SU-DHL-6 (cell line): ENCODE data around the gene DIRAS3.
"Not testable (repeated sequence)": the region's sequence is repeated elsewhere in the genome, so short reads cannot be mapped to it uniquely, and the experiment has no call there.

Source experiments
- H2AFZ ChIP-seq: fragments of 200-600 bp; sonication (generic); 2 replicates; pipeline ENCODE4 v1.6.1; 2014; ENCODE audit warnings: low read depth, mild to moderate bottlenecking, moderate library complexity, mixed read lengths, antibody characterized with exemption, low read length; ENCODE audit not compliant: severe bottlenecking
- H3F3A ChIP-seq: fragments of 200-600 bp; shearing (Covaris generic); 2 replicates; pipeline ENCODE4 v1.6.0; 2016; ENCODE audit warnings: antibody characterized with exemption, mild to moderate bottlenecking; ENCODE audit not compliant: insufficient read depth
- H3K27ac ChIP-seq: fragments of 200-600 bp; sonication (generic); 2 replicates; pipeline ENCODE4 v1.5.1; 2016; ENCODE audit warnings: low read depth, mild to moderate bottlenecking, low read length, moderate library complexity, mixed read lengths
- H3K27me3 ChIP-seq: fragments of 200-600 bp; sonication (generic), shearing (Covaris generic); 2 replicates; pipeline ENCODE4 v1.6.0; 2014; ENCODE audit warnings: mild to moderate bottlenecking, low read length
- H3K36me3 ChIP-seq: fragments of 200-600 bp; sonication (generic); 2 replicates; pipeline ENCODE4 v1.6.1; 2014; ENCODE audit warnings: mild to moderate bottlenecking, low read length, mixed read lengths
- H3K4me2 ChIP-seq: fragments of 300-600, 200-600 bp; shearing (Covaris generic), sonication (generic); 2 replicates; pipeline ENCODE4 v1.6.0; 2014; ENCODE audit warnings: low read length, low read depth, mild to moderate bottlenecking; ENCODE audit not compliant: poor library complexity, severe bottlenecking
- H3K4me3 ChIP-seq: fragments of 200-600 bp; sonication (generic); 2 replicates; pipeline ENCODE4 v1.5.1; 2014; ENCODE audit warnings: antibody characterized with exemption, low read length, mild to moderate bottlenecking, mixed read lengths; ENCODE audit not compliant: insufficient read depth, poor library complexity, severe bottlenecking
- H3K79me2 ChIP-seq: fragments of 200-600 bp; sonication (generic); 2 replicates; pipeline ENCODE4 v1.6.1; 2014; ENCODE audit warnings: mild to moderate bottlenecking, low read length, moderate library complexity; ENCODE audit not compliant: insufficient read depth
- H3K9ac ChIP-seq: fragments of 200-600 bp; sonication (generic); 2 replicates; pipeline ENCODE4 v1.7.0; 2014; ENCODE audit warnings: mild to moderate bottlenecking, low read length
- H3K9me2 ChIP-seq: fragments of 200-600 bp; sonication (generic); replicated peaks from 2 replicates; pipeline ENCODE4 v1.6.1; 2014; ENCODE audit warnings: low read length; ENCODE audit not compliant: insufficient read depth
- H3K9me3 ChIP-seq: fragments of 200-600 bp; sonication (generic); 2 replicates; pipeline ENCODE4 v1.6.1; 2014; ENCODE audit warnings: low read length, mixed read lengths; ENCODE audit not compliant: insufficient read depth
- H4K20me1 ChIP-seq: fragments of 200-600 bp; sonication (generic); 2 replicates; pipeline ENCODE4 v1.6.1; 2014; ENCODE audit warnings: low read depth, mild to moderate bottlenecking, antibody characterized with exemption, low read length, moderate library complexity, mixed read lengths
- CTCF ChIP-seq: fragments of 200-600 bp; sonication (generic); IDR thresholded peaks from one replicate; pipeline ENCODE4 v1.5.1; 2017; ENCODE audit warnings: antibody characterized with exemption, mild to moderate bottlenecking, low read length, moderate library complexity; ENCODE audit not compliant: insufficient read depth, poor library complexity, severe bottlenecking
- EZH2phosphoT487 ChIP-seq: fragments of 200-600 bp; sonication (generic), shearing (Covaris generic); conservative IDR thresholded peaks from 2 replicates; pipeline ENCODE4 v1.6.1; 2018; ENCODE audit warnings: mild to moderate bottlenecking, antibody characterized with exemption, low read length, moderate library complexity, mixed read lengths

The DIRAS3 gene

GRCh38 chr1:68074472-68074871, 24.0 kb upstream of the DIRAS3 start:
- TF ChIP-seq EZH2phosphoT487, result no peak
- no peak for TF ChIP-seq CTCF
- no peak overlapping the region for H2AFZ ChIP-seq
- H3K9me3 ChIP-seq, result no peaks in the 10 kb centered on the region

GRCh38 chr1:68065766-68066165, 15.3 kb upstream of the DIRAS3 start:
- no peak overlapping the region for H3K4me3 ChIP-seq
- H4K20me1 ChIP-seq, result no peaks in the 10 kb centered on the region
- H2AFZ ChIP-seq, result no peak overlapping the region
- H3K36me3 ChIP-seq, result no peaks in the 10 kb centered on the region
- no peaks in the 10 kb centered on the region for H3K79me2 ChIP-seq
- H3K27ac ChIP-seq, result no peak overlapping the region
- no peaks in the 10 kb centered on the region for H3K9me2 ChIP-seq
- no peaks in the 10 kb centered on the region for H3K9me3 ChIP-seq
- H3K9ac ChIP-seq, result no peak overlapping the region
- no peaks in the 10 kb centered on the region for H3K27me3 ChIP-seq
- no peak overlapping the region for H3K4me2 ChIP-seq
- no peaks in the 10 kb centered on the region for H3F3A ChIP-seq
- TF ChIP-seq EZH2phosphoT487 (no peak), CTCF (no peak)

More at GRCh38 chr1:68074472-68074871, 24.0 kb upstream of the DIRAS3 start:
- no peak overlapping the region for H3K27ac ChIP-seq
- H3K27me3 ChIP-seq, result no peaks in the 10 kb centered on the region
- H3K79me2 ChIP-seq, result no peaks in the 10 kb centered on the region
- H3K9me2 ChIP-seq, result no peaks in the 10 kb centered on the region
- H3F3A ChIP-seq, result no peaks in the 10 kb centered on the region
- H3K4me2 ChIP-seq, result no peak overlapping the region
- no peaks in the 10 kb centered on the region for H3K36me3 ChIP-seq
- no peaks in the 10 kb centered on the region for H4K20me1 ChIP-seq
- no peak overlapping the region for H3K4me3 ChIP-seq
- H3K9ac ChIP-seq, result no peak overlapping the region

GRCh38 chr1:68058053-68058452, 7.6 kb upstream of the DIRAS3 start:
- not testable (repeated sequence) for H3K27ac ChIP-seq

GRCh38 chr1:68057564-68057963, 7.1 kb upstream of the DIRAS3 start:
- Histone ChIP-seq H3K36me3 (no peaks in the 10 kb centered on the region), H3K79me2 (no peaks in the 10 kb centered on the region), H3K9ac (no peak overlapping the region), H3K27ac (no peak overlapping the region), H3K4me2 (no peak overlapping the region), H3K27me3 (no peaks in the 10 kb centered on the region), H4K20me1 (no peaks in the 10 kb centered on the region), H3K9me2 (no peaks in the 10 kb centered on the region), H3K4me3 (no peak overlapping the region), H3K9me3 (no peaks in the 10 kb centered on the region), H3F3A (no peaks in the 10 kb centered on the region), H2AFZ (no peak overlapping the region)
- TF ChIP-seq CTCF (no peak), EZH2phosphoT487 (no peak)

More at GRCh38 chr1:68058053-68058452, 7.6 kb upstream of the DIRAS3 start:
- not testable (repeated sequence) for H3K4me3 ChIP-seq, H3K9me3 ChIP-seq, H3K36me3 ChIP-seq, H3K79me2 ChIP-seq, H3K27me3 ChIP-seq, H3F3A ChIP-seq, H3K9ac ChIP-seq, H2AFZ ChIP-seq, H4K20me1 ChIP-seq, H3K9me2 ChIP-seq, H3K4me2 ChIP-seq
